HCT116 (cell line): ENCODE data around the gene KIF1A. TPM values are rescaled to one million over a fixed set of nuclear protein-coding genes. Genes with fewer than 3 reads are reported as not detected.

Source experiments
- ATAC-seq: fragments of 200-7000 bp; cut with Tn5 transposase; 2 replicates; pipeline ENCODE4 v1.9.1; 2020; ENCODE audit warnings: mild to moderate bottlenecking, moderate library complexity
- BruUV-seq: library from RNA; stranded (reverse); fragments of 400-500 nt; replicated peaks from 2 replicates; lab custom pipeline; 2021; lab: Mats Ljungman, UMichigan
- CTCF ChIA-PET: fragments of 300-600 bp; sonication (Branson Sonifier 250); formaldehyde crosslinking; loops from one replicate; lab custom pipeline; 2021; ENCODE audit warnings: antibody characterized with exemption; lab: Charles Lee
- POLR2A ChIA-PET: fragments of 300-600, 350-600 bp; sonication (Branson Sonifier 250); formaldehyde crosslinking; loops from one replicate; lab custom pipeline; 2021; ENCODE audit warnings: antibody characterized with exemption; lab: Charles Lee
- RAD21 ChIA-PET, 2 experiments: fragments of 300-600 bp; sonication (Branson Sonifier 250); formaldehyde crosslinking; loops; one replicate each; lab custom pipeline; 2023; ENCODE audit warnings: low total read pairs in 2 of 2; ENCODE audit not compliant: uncharacterized antibody in 2 of 2, unreplicated experiment in 2 of 2, low non-redundant PET in 1 of 2; lab: Charles Lee
- DNase-seq: peaks from one replicate; pipeline ENCODE4 v3.0.0-alpha.2; 2010; ENCODE audit warnings: low read depth, low spot score
- H2AFZ ChIP-seq: fragments of 200-600 bp; shearing (Covaris generic), sonication (generic); 2 replicates; pipeline ENCODE4 v1.6.1; 2017; ENCODE audit warnings: low read depth, mixed run types, mixed read lengths, antibody characterized with exemption, low read length; ENCODE audit not compliant: poor library complexity, severe bottlenecking
- H3K27ac ChIP-seq: 2 replicates; pipeline ENCODE4 v1.5.1; 2012; ENCODE audit warnings: low read depth, low read length
- H3K27me3 ChIP-seq: fragments of 200-600 bp; sonication (generic); 2 replicates; pipeline ENCODE4 v1.6.1; 2016; ENCODE audit warnings: mixed run types, low read length, mixed read lengths; ENCODE audit not compliant: insufficient read depth
- H3K36me3 ChIP-seq, 2 experiments: fragments of 200-500 bp in 1 of 2; fragments of 200-600 bp in 1 of 2; sonication (Bioruptor generic) in 1 of 2; sonication (generic) in 1 of 2; 2 replicates each; pipeline versions ENCODE4 v1.5.1 to v1.6.1; 2014 to 2016; ENCODE audit warnings: low read length in 2 of 2, inconsistent platforms in 1 of 2, mixed read lengths in 1 of 2, mixed run types in 1 of 2; ENCODE audit not compliant: insufficient read depth in 2 of 2, control insufficient read depth in 1 of 2
- H3K4me1 ChIP-seq, 2 experiments: fragments of 200-600 bp in 1 of 2; sonication (generic) in 1 of 2; 2 replicates each; pipeline versions ENCODE4 v1.5.1 to v1.6.1; 2012 to 2017; ENCODE audit warnings: low read length in 2 of 2, inconsistent platforms in 1 of 2, mild to moderate bottlenecking in 1 of 2, mixed read lengths in 1 of 2, mixed run types in 1 of 2, moderate library complexity in 1 of 2; ENCODE audit not compliant: insufficient read depth in 2 of 2, control insufficient read depth in 1 of 2
- H3K4me2 ChIP-seq: fragments of 200-600 bp; sonication (generic); 2 replicates; pipeline ENCODE4 v1.6.1; 2017; ENCODE audit warnings: mixed run types, low read length, mixed read lengths
- H3K4me3 ChIP-seq, 2 experiments: fragments of 200-600 bp in 1 of 2; sonication (generic) in 1 of 2; replicated peaks in 1 of 2; 2 replicates each; pipeline ENCODE4 v1.5.1; 2011 to 2016; ENCODE audit warnings: low read length in 2 of 2, control low read depth in 1 of 2, low read depth in 1 of 2, mild to moderate bottlenecking in 1 of 2, mixed read lengths in 1 of 2, mixed run types in 1 of 2
- H3K79me2 ChIP-seq: fragments of 200-600 bp; sonication (generic); 2 replicates; pipeline ENCODE4 v1.6.1; 2017; ENCODE audit warnings: mild to moderate bottlenecking, mixed run types, low read length, moderate library complexity, mixed read lengths; ENCODE audit not compliant: insufficient read depth
- H3K9ac ChIP-seq: fragments of 200-600 bp; sonication (generic); 2 replicates; pipeline ENCODE4 v1.6.1; 2016; ENCODE audit warnings: low read length, mixed read lengths
- H3K9me2 ChIP-seq: fragments of 200-600 bp; sonication (generic), shearing (Covaris generic); 2 replicates; pipeline ENCODE4 v1.6.1; 2017; ENCODE audit warnings: mixed run types, mild to moderate bottlenecking, moderate library complexity; ENCODE audit not compliant: insufficient read depth
- H3K9me3 ChIP-seq, 2 experiments: fragments of 200-500 bp in 1 of 2; fragments of 200-600 bp in 1 of 2; sonication (Bioruptor generic) in 1 of 2; sonication (generic) in 1 of 2; 2 replicates each; pipeline ENCODE4 v1.6.1; 2014 to 2017; ENCODE audit warnings: low read length in 2 of 2, mixed read lengths in 2 of 2, inconsistent platforms in 1 of 2, low read depth in 1 of 2, mild to moderate bottlenecking in 1 of 2, mixed run types in 1 of 2, moderate library complexity in 1 of 2; ENCODE audit not compliant: control insufficient read depth in 1 of 2, insufficient read depth in 1 of 2
- H4K20me1 ChIP-seq: fragments of 200-600 bp; sonication (generic), shearing (Covaris generic); 2 replicates; pipeline ENCODE4 v1.6.1; 2017; ENCODE audit warnings: mixed run types, mild to moderate bottlenecking, moderate library complexity; ENCODE audit not compliant: insufficient read depth
- CBX3 ChIP-seq: IDR thresholded peaks from 2 replicates; pipeline ENCODE4 v1.6.1; 2012; ENCODE audit warnings: low read depth
- ELF1 ChIP-seq: IDR thresholded peaks from 2 replicates; pipeline ENCODE4 v1.6.1; 2012; ENCODE audit warnings: low read depth, borderline replicate concordance
- EZH2 ChIP-seq: fragments of 200-600 bp; sonication (generic); IDR thresholded peaks from 2 replicates; pipeline ENCODE4 v1.6.1; 2017; ENCODE audit warnings: antibody characterized with exemption, mixed run types
- JUND ChIP-seq: IDR thresholded peaks from 2 replicates; pipeline ENCODE4 v1.6.1; 2012
- POLR2AphosphoS5 ChIP-seq: IDR thresholded peaks from 2 replicates; pipeline ENCODE4 v1.6.1; 2011; ENCODE audit warnings: mild to moderate bottlenecking, low read depth, low read length, moderate library complexity
- SIN3A ChIP-seq: IDR thresholded peaks from 2 replicates; pipeline ENCODE4 v1.6.1; 2012; ENCODE audit warnings: low read depth
- SRF ChIP-seq: IDR thresholded peaks from 2 replicates; pipeline ENCODE4 v1.6.1; 2012; ENCODE audit warnings: low read depth
- ZBTB33 ChIP-seq: IDR thresholded peaks from 2 replicates; pipeline ENCODE4 v1.6.1; 2011; ENCODE audit warnings: mild to moderate bottlenecking, low read length, moderate library complexity; ENCODE audit not compliant: insufficient replicate concordance; ENCODE audit errors: extremely low read depth
- ZFX ChIP-seq: fragments of 450-650 bp; IDR thresholded peaks from 2 replicates; pipeline ENCODE4 v1.6.1; 2017
- intact Hi-C: fragments of 100-400 bp; cut with micrococcal nuclease; formaldehyde crosslinking; loops from 2 replicates; pipeline ENCODE4 v1.10.0; 2022
- total RNA-seq: library from RNA; stranded (reverse); gene quantifications from one replicate; pipeline ENCODE4 v1.2.1, GENCODE V29; 2021; ENCODE audit not compliant: unreplicated experiment

KIF1A gene
- total RNA-seq, 1 experiment from 2014 or later: 0.27 TPM

GRCh38 chr2:240832205-240832727 is 12.2 kb upstream of the KIF1A start:
- DNase-seq (peak; percentile 83), ATAC-seq (peak; percentile 95)
- H3K9me2 ChIP-seq: no peaks in the 10 kb centered on the region
- H3K27ac ChIP-seq: no peak overlapping the region
- peaks cover 7% of the 10 kb centered on the region; the same call in 1 of the 2 replicates for H3K27me3 ChIP-seq
- H3K9ac ChIP-seq: peak overlapping the region; percentile 26; the same call in 1 of the 2 replicates
- H3K9me3 ChIP-seq: no peaks in the 10 kb centered on the region
- no peaks in the 10 kb centered on the region for H3K79me2 ChIP-seq
- peaks cover 4 to 6% of the 10 kb centered on the region in 2 experiments; a peak in 3 of 4 replicates for H3K4me1 ChIP-seq
- POLR2A ChIA-PET: no interaction called here
- no peaks in the 10 kb centered on the region for H4K20me1 ChIP-seq
- CTCF ChIA-PET: interaction anchor here (1.1 kb wide), 1 partner anchor 8 kb away, joined by 4 read pairs; no protein-coding TSS in a partner anchor
- H3K36me3 ChIP-seq: no peaks in the 10 kb centered on the region
- peak overlapping the region; percentile 95 for H2AFZ ChIP-seq
- intact Hi-C loops: loop anchor here (10.0 kb wide), 1 partner anchor 167 kb away; no protein-coding TSS in a partner anchor
- BruUV-seq: no TSS peak
- TF ChIP-seq ELF1 (no peak), POLR2AphosphoS5 (peak; percentile 65)
- RAD21 ChIA-PET: no interaction called here
- peak overlapping the region; percentile 29 to 48 for H3K4me3 ChIP-seq
- peak overlapping the region; percentile 77 for H3K4me2 ChIP-seq

- H3K27ac ChIP-seq: no peak overlapping the region
- ChIA-PET RAD21 (no interaction called here), CTCF (interaction anchor here (1.1 kb wide), 1 partner anchor 9 kb away, joined by 4 read pairs; no protein-coding TSS in a partner anchor), POLR2A (no interaction called here)
- H3K4me2 ChIP-seq: peak overlapping the region; percentile 77
- peaks cover 4 to 6% of the 10 kb centered on the region in 2 experiments; a peak in 3 of 4 replicates for H3K4me1 ChIP-seq
- H3K4me3 ChIP-seq: peak overlapping the region; percentile 29 to 48
- H3K27me3 ChIP-seq: peaks cover 7% of the 10 kb centered on the region; the same call in 1 of the 2 replicates
- intact Hi-C loops: loop anchor here (10.0 kb wide), 1 partner anchor 167 kb away; no protein-coding TSS in a partner anchor
- no peaks in the 10 kb centered on the region for H3K79me2 ChIP-seq
- no peaks in the 10 kb centered on the region for H3K9me3 ChIP-seq
- no peaks in the 10 kb centered on the region for H4K20me1 ChIP-seq
- H2AFZ ChIP-seq: peak overlapping the region; percentile 95
- no peaks in the 10 kb centered on the region for H3K36me3 ChIP-seq
- H3K9me2 ChIP-seq: no peaks in the 10 kb centered on the region
- ATAC-seq: no peak
- no peak for TF ChIP-seq POLR2AphosphoS5
- TF ChIP-seq CBX3: no peak
- TF ChIP-seq EZH2: no peak
- no peak for TF ChIP-seq JUND
- no peak for TF ChIP-seq SRF
- TF ChIP-seq ZBTB33: no peak
- TF ChIP-seq ZFX: no peak
- no peak for TF ChIP-seq SIN3A
- BruUV-seq: no TSS peak
- no peak for DNase-seq
- peak overlapping the region; percentile 26; the same call in 1 of the 2 replicates for H3K9ac ChIP-seq
Measured at GRCh38 chr2:240831594-240832204, 11.7 kb upstream of the KIF1A start.
